Esophagus muscularis mucosa (tissue), 4 donors: Measurements from ENCODE around the gene DPPA5.
"Not testable (repeated sequence)": the region's sequence is repeated elsewhere in the genome, so short reads cannot be mapped to it uniquely, and the experiment has no call there.

ENCODE experiments used
- EP300 ChIP-seq: sonication (generic); formaldehyde crosslinking; IDR thresholded peaks from one replicate; pipeline ENCODE4 v1.6.1; 2017; ENCODE audit warnings: antibody characterized with exemption
- POLR2AphosphoS5 ChIP-seq, 2 donors: sonication (generic); formaldehyde crosslinking; IDR thresholded peaks; one replicate each; pipeline ENCODE4 v1.6.1; 2017; ENCODE audit warnings: antibody characterized with exemption in 2 of 2
- TF ChIP-seq, protein P1 (sequence below), 3 experiments: fragments of 200-600 bp in 2 of 3; fragments of 450-650 bp in 1 of 3; sonication (generic) in 2 of 3; IDR thresholded peaks; one replicate each; pipeline ENCODE4 v1.5.1; 2017 to 2019; ENCODE audit warnings: antibody characterized with exemption in 3 of 3, mild to moderate bottlenecking in 2 of 3, moderate library complexity in 1 of 3

DNA sequence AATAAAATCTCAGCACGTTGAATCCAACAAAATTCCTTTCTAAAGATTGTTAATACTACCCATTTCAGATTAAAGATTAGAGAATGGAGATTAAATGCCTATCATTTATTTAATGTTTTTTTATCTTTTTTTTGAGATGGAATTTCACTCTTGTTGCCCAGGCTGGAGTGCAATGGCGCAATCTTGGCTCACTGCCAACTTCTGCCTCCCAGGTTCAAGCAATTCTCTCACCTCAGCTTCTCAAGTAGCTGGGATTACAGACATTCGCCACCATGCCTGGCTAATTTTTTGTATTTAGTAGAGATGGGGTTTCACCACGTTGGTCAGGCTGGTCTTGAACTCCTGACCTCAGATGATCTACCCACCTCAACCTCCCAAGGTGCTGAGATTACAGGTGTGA, 38.1 kb upstream of the DPPA5 start:
- TF ChIP-seq, protein P1, sequence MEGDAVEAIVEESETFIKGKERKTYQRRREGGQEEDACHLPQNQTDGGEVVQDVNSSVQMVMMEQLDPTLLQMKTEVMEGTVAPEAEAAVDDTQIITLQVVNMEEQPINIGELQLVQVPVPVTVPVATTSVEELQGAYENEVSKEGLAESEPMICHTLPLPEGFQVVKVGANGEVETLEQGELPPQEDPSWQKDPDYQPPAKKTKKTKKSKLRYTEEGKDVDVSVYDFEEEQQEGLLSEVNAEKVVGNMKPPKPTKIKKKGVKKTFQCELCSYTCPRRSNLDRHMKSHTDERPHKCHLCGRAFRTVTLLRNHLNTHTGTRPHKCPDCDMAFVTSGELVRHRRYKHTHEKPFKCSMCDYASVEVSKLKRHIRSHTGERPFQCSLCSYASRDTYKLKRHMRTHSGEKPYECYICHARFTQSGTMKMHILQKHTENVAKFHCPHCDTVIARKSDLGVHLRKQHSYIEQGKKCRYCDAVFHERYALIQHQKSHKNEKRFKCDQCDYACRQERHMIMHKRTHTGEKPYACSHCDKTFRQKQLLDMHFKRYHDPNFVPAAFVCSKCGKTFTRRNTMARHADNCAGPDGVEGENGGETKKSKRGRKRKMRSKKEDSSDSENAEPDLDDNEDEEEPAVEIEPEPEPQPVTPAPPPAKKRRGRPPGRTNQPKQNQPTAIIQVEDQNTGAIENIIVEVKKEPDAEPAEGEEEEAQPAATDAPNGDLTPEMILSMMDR (IDR thresholded peaks at IDR 0.05) = not testable (repeated sequence)
- not testable (repeated sequence) for TF ChIP-seq EP300; POLR2AphosphoS5 (IDR thresholded peaks at IDR 0.05)
